K562 (cell line): ENCODE measurements around the gene CIAO2A. TPM values are rescaled to one million over a fixed set of nuclear protein-coding genes. Genes with fewer than 3 reads are reported as not detected.

Experiments used
- ATF1 ChIP-seq, 2 experiments: fragments of 450-650 bp in 1 of 2; IDR thresholded peaks; 2 replicates each; pipeline ENCODE4 v1.6.1; 2016; ENCODE audit warnings: missing compliant biosample characterization in 1 of 2, missing genetic modification characterization in 1 of 2
- BRCA1 ChIP-seq, 2 experiments: fragments of 450-650 bp in 1 of 2; sonication (generic) in 1 of 2; formaldehyde crosslinking in 1 of 2; IDR thresholded peaks; 2 replicates each; pipeline versions ENCODE4 v1.5.0 to v1.6.1; 2017 to 2020; ENCODE audit warnings: mild to moderate bottlenecking in 1 of 2, missing genetic modification reagents in 1 of 2
- CBFB ChIP-seq: sonication (generic); formaldehyde crosslinking; IDR thresholded peaks from 2 replicates; pipeline ENCODE4 v1.4.0; 2020; ENCODE audit warnings: mild to moderate bottlenecking, missing genetic modification reagents
- DACH1 ChIP-seq: fragments of 450-650 bp; IDR thresholded peaks from 2 replicates; pipeline ENCODE4 v1.6.1; 2018; ENCODE audit not compliant: partially characterized antibody
- EWSR1 ChIP-seq: fragments of 450-650 bp; IDR thresholded peaks from 2 replicates; pipeline ENCODE4 v1.6.1; 2018; ENCODE audit warnings: borderline replicate concordance, mild to moderate bottlenecking, low read depth, moderate library complexity; ENCODE audit not compliant: partially characterized antibody
- KDM1A ChIP-seq, 2 experiments: fragments of 450-650 bp; IDR thresholded peaks; 2 replicates each; pipeline ENCODE4 v1.6.1; 2016; ENCODE audit warnings: mild to moderate bottlenecking in 2 of 2
- MEF2A ChIP-seq: IDR thresholded peaks from 2 replicates; pipeline ENCODE4 v1.6.1; 2011; ENCODE audit warnings: low read depth, mild to moderate bottlenecking, low read length, moderate library complexity; ENCODE audit not compliant: control insufficient read depth
- MEF2D ChIP-seq: conservative IDR thresholded peaks from 2 replicates; pipeline ENCODE4 v1.6.1; 2016; ENCODE audit warnings: low read depth, missing genetic modification characterization, missing compliant biosample characterization
- OTX1 ChIP-seq: fragments of 450-650 bp; formaldehyde crosslinking; IDR thresholded peaks from 2 replicates; pipeline ENCODE4 v1.4.0; 2022; ENCODE audit warnings: mild to moderate bottlenecking
- SETDB1 ChIP-seq: IDR thresholded peaks from one replicate; pipeline ENCODE4 v1.6.1; 2012; ENCODE audit warnings: low read length, control low read depth, inconsistent platforms
- TAF7 ChIP-seq: fragments of 450-650 bp; IDR thresholded peaks from 2 replicates; pipeline ENCODE4 v1.6.1; 2016; ENCODE audit warnings: missing genetic modification characterization, missing compliant biosample characterization
- polyA plus RNA-seq, 8 experiments: library from polyadenylated mRNA; depleted of rRNA in 4 of 8; stranded (reverse) in 5 of 8; unstranded in 3 of 8; fragments of >200 nt; fragmentation: Nextera tagmentation in 2 of 8; fragmentation: Illumina TruSeq in 1 of 8; extraction: Ambion mirVana in 2 of 8; extraction: Trizol in 1 of 8; gene quantifications; 2 replicates each; pipeline versions ENCODE4 v1.2.1 to v1.2.3, GENCODE V29; 2011 to 2014; ENCODE audit warnings: inconsistent platforms in 1 of 8, missing spikeins in 1 of 8
- total RNA-seq, 7 experiments: library from RNA; depleted of rRNA in 6 of 7; stranded (reverse); fragments of >200 nt in 6 of 7; fragmentation: Illumina TruSeq in 2 of 7; extraction: Trizol in 2 of 7; gene quantifications; 2 replicates each; pipeline versions ENCODE4 v1.2.1 to v1.2.3, GENCODE V29; 2011 to 2021; ENCODE audit warnings: low replicate concordance in 1 of 7
- TF ChIP-seq, protein P1 (sequence below): fragments of 250-450 bp; sonication (Bioruptor Pico); IDR thresholded peaks from 2 replicates; pipeline ENCODE4 v1.5.0; 2021
- TF ChIP-seq, protein P2 (sequence below): sonication (generic); formaldehyde crosslinking; IDR thresholded peaks from 2 replicates; pipeline ENCODE4 v1.8.0; 2022; ENCODE audit warnings: mild to moderate bottlenecking, missing genetic modification reagents
- TF ChIP-seq, protein P3 (sequence below), 2 experiments: IDR thresholded peaks; 2 replicates each; pipeline ENCODE4 v1.6.1; 2012; ENCODE audit warnings: improper control_type of control experiment in 2 of 2, low read depth in 2 of 2, low read length in 2 of 2, borderline replicate concordance in 1 of 2
- TF ChIP-seq, protein P4 (sequence below): sonication (generic); formaldehyde crosslinking; IDR thresholded peaks from 2 replicates; pipeline ENCODE4 v1.8.1; 2023; ENCODE audit warnings: mild to moderate bottlenecking, missing genetic modification reagents, moderate library complexity
- TF ChIP-seq, protein P5 (sequence below), 3 experiments: fragments of 200-800 bp in 1 of 3; sonication (Bioruptor generic) in 1 of 3; sonication (generic) in 1 of 3; formaldehyde crosslinking in 1 of 3; IDR thresholded peaks; 2 replicates each; pipeline versions ENCODE4 v1.6.1 to v1.8.0; 2016 to 2022; ENCODE audit warnings: mild to moderate bottlenecking in 2 of 3, missing compliant biosample characterization in 2 of 3, missing genetic modification characterization in 2 of 3, missing genetic modification reagents in 1 of 3
- TF ChIP-seq, protein P6 (sequence below): sonication (generic); formaldehyde crosslinking; IDR thresholded peaks from 2 replicates; pipeline ENCODE4 v1.8.1; 2023; ENCODE audit warnings: mild to moderate bottlenecking, missing genetic modification reagents

CIAO2A gene
- total and polyA plus RNA-seq, 9 of the 15 experiments (the other 6 are each of a cell fraction or from before 2014, with no cell fraction given) = 161 to 429 (median 313) TPM

DNA sequence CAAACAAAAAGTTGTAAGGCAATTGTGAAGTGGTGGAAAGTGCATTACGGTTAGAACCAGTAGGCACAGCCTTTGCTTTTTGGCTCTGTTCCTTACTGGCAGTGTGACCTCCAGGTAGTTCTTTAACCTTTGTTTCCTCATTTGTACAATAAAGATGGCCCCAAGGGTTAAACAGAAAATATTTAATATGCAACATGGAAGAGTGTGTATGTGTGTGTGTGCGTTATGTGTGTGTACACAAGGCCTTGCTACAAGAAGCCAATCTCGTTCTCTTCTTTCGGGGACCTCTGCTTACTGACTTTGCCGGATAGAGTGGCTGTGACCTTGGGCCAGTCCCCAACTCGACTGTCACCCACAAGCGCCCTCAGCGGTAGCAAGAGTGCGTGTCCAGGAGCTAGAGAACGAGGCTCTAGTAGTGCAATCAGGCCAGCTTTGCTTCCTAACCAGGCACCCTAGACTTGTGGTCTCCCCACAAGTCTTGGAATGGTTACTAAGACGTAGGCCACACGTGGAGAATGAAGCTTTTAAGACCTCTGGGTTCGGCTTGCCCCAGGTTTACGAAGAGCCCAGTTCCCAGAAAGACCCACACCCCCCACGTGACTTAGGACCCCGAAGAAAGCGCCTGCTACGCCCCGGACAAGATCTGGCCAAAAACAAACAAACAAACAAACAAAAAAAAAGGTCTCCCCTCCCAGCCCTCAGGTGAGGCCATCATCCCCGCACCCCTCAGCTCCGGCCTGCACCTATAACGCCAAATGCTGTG, 593 bp downstream of the CIAO2A start (continued):
- TF ChIP-seq KDM1A (IDR thresholded peaks at IDR 0.05) (no peak), OTX1 (CRISPR knock-in tag) (0 out of 2 replicates have a peak, but pooled peaks have one; percentile 29), SETDB1 (no peak), DACH1 (no peak), BRCA1 (IDR thresholded peaks at IDR 0.05) (no peak), BRCA1 (CRISPR knock-in tag; IDR thresholded peaks at IDR 0.05) (no peak), MEF2D (tag) (no peak), EWSR1 (no peak), TAF7 (tag) (peak; percentile 48), ATF1 (CRISPR knock-in tag; IDR thresholded peaks at IDR 0.05) (no peak), ATF1 (tag; IDR thresholded peaks at IDR 0.05) (no peak), MEF2A (no peak), CBFB (no peak)
- TF ChIP-seq, protein P1, sequence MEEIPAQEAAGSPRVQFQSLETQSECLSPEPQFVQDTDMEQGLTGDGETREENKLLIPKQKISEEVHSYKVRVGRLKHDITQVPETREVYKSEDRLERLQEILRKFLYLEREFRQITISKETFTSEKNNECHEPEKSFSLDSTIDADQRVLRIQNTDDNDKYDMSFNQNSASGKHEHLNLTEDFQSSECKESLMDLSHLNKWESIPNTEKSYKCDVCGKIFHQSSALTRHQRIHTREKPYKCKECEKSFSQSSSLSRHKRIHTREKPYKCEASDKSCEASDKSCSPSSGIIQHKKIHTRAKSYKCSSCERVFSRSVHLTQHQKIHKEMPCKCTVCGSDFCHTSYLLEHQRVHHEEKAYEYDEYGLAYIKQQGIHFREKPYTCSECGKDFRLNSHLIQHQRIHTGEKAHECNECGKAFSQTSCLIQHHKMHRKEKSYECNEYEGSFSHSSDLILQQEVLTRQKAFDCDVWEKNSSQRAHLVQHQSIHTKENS (CRISPR knock-in tag) = no peak
- TF ChIP-seq, protein P2, sequence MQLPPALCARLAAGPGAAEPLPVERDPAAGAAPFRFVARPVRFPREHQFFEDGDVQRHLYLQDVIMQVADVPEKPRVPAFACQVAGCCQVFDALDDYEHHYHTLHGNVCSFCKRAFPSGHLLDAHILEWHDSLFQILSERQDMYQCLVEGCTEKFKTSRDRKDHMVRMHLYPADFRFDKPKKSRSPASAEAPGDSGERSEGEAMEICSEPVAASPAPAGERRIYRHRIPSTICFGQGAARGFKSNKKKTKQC (CRISPR knock-in tag) = no peak
- TF ChIP-seq, protein P3, sequence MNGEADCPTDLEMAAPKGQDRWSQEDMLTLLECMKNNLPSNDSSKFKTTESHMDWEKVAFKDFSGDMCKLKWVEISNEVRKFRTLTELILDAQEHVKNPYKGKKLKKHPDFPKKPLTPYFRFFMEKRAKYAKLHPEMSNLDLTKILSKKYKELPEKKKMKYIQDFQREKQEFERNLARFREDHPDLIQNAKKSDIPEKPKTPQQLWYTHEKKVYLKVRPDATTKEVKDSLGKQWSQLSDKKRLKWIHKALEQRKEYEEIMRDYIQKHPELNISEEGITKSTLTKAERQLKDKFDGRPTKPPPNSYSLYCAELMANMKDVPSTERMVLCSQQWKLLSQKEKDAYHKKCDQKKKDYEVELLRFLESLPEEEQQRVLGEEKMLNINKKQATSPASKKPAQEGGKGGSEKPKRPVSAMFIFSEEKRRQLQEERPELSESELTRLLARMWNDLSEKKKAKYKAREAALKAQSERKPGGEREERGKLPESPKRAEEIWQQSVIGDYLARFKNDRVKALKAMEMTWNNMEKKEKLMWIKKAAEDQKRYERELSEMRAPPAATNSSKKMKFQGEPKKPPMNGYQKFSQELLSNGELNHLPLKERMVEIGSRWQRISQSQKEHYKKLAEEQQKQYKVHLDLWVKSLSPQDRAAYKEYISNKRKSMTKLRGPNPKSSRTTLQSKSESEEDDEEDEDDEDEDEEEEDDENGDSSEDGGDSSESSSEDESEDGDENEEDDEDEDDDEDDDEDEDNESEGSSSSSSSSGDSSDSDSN (IDR thresholded peaks at IDR 0.05; ENCODE audit: borderline replicate concordance in 1 of 2, low read depth in 2 of 2, low read length in 2 of 2) = peak in 1 of 2 experiments; percentile 75; a peak in 1 of 4 replicates
- TF ChIP-seq, protein P4, sequence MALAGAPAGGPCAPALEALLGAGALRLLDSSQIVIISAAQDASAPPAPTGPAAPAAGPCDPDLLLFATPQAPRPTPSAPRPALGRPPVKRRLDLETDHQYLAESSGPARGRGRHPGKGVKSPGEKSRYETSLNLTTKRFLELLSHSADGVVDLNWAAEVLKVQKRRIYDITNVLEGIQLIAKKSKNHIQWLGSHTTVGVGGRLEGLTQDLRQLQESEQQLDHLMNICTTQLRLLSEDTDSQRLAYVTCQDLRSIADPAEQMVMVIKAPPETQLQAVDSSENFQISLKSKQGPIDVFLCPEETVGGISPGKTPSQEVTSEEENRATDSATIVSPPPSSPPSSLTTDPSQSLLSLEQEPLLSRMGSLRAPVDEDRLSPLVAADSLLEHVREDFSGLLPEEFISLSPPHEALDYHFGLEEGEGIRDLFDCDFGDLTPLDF (CRISPR knock-in tag) = no peak
- TF ChIP-seq, protein P5, sequence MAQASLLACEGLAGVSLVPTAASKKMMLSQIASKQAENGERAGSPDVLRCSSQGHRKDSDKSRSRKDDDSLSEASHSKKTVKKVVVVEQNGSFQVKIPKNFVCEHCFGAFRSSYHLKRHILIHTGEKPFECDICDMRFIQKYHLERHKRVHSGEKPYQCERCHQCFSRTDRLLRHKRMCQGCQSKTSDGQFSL (CRISPR knock-in tag; IDR thresholded peaks at IDR 0.05) = peak; percentile 83
- TF ChIP-seq, protein P5 (tag; IDR thresholded peaks at IDR 0.05) = no peak
- TF ChIP-seq, protein P6, sequence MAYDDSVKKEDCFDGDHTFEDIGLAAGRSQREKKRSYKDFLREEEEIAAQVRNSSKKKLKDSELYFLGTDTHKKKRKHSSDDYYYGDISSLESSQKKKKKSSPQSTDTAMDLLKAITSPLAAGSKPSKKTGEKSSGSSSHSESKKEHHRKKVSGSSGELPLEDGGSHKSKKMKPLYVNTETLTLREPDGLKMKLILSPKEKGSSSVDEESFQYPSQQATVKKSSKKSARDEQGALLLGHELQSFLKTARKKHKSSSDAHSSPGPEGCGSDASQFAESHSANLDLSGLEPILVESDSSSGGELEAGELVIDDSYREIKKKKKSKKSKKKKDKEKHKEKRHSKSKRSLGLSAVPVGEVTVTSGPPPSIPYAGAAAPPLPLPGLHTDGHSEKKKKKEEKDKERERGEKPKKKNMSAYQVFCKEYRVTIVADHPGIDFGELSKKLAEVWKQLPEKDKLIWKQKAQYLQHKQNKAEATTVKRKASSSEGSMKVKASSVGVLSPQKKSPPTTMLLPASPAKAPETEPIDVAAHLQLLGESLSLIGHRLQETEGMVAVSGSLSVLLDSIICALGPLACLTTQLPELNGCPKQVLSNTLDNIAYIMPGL (CRISPR knock-in tag) = 0 out of 2 replicates have a peak, but pooled peaks have one; percentile 62
